HG02588 (cell line): ENCODE data around the gene ZFP90.
"Not testable (repeated sequence)": the region's sequence is repeated elsewhere in the genome, so short reads cannot be mapped to it uniquely, and the experiment has no call there.

Experiments used
- ATAC-seq: cut with Tn5 transposase; IDR thresholded peaks from one replicate; pipeline ENCODE4 v1.9.1; 2021; ENCODE audit warnings: mild to moderate bottlenecking, moderate library complexity; ENCODE audit not compliant: unreplicated experiment

Gene ZFP90

GRCh38 chr16:68538880-68539701 lies at the start of gene ZFP90:
ZFP90 (plus strand) TSS chr16:68539291; CDS start chr16:68539793, 502 bp downstream.
- peak; percentile 86 for ATAC-seq

- no peak for ATAC-seq
These were observed 48.7 kb upstream of the ZFP90 start for GRCh38 chr16:68490358-68490757.

GRCh38 chr16:68490829-68491575 lies 48.1 kb upstream of the ZFP90 start:
- no peak for ATAC-seq

GRCh38 chr16:68491576-68491950 lies 47.5 kb upstream of the ZFP90 start:
- no peak for ATAC-seq

- no peak for ATAC-seq
These were observed 46.9 kb upstream of the ZFP90 start for GRCh38 chr16:68492151-68492542.

GRCh38 chr16:68492543-68493411 lies 46.3 kb upstream of the ZFP90 start:
- ATAC-seq, result no peak

GRCh38 chr16:68493412-68494070 lies 45.5 kb upstream of the ZFP90 start:
- ATAC-seq, result no peak

GRCh38 chr16:68494261-68494660 lies 44.8 kb upstream of the ZFP90 start:
- not testable (repeated sequence) for ATAC-seq

GRCh38 chr16:68496689-68497088 lies 42.4 kb upstream of the ZFP90 start:
- ATAC-seq, result no peak

GRCh38 chr16:68499006-68499405 lies 40.1 kb upstream of the ZFP90 start:
- no peak for ATAC-seq

- no peak for ATAC-seq
These were observed 35.8 kb upstream of the ZFP90 start for GRCh38 chr16:68503334-68503733.

- ATAC-seq, result no peak
These were observed 35.0 kb upstream of the ZFP90 start for GRCh38 chr16:68504066-68504465.

- ATAC-seq, result no peak
These were observed 32.6 kb upstream of the ZFP90 start for GRCh38 chr16:68506331-68507053.

GRCh38 chr16:68508013-68508412 lies 31.1 kb upstream of the ZFP90 start:
- no peak for ATAC-seq

- ATAC-seq, result no peak
These were observed 30.4 kb upstream of the ZFP90 start for GRCh38 chr16:68508641-68509240.

- no peak for ATAC-seq
These were observed 29.7 kb upstream of the ZFP90 start for GRCh38 chr16:68509381-68509780.

GRCh38 chr16:68510775-68511174 lies 28.3 kb upstream of the ZFP90 start:
- no peak for ATAC-seq

GRCh38 chr16:68512183-68512582 lies 26.9 kb upstream of the ZFP90 start:
- ATAC-seq, result no peak

- ATAC-seq, result no peak
These were observed 26.3 kb upstream of the ZFP90 start for GRCh38 chr16:68512742-68513141.

- no peak for ATAC-seq
These were observed 24.6 kb upstream of the ZFP90 start for GRCh38 chr16:68514511-68514910.
